GM12878 (cell line): ENCODE measurements around the gene TMPRSS13.

Experiments
- EP300 ChIP-seq, 2 experiments: fragments of 150-350 bp in 1 of 2; IDR thresholded peaks; 2 replicates each; pipeline ENCODE4 v1.6.1; 2011 to 2012; ENCODE audit warnings: low read depth in 2 of 2, low read length in 2 of 2, borderline replicate concordance in 1 of 2, improper control_type of control experiment in 1 of 2, inconsistent platforms in 1 of 2; ENCODE audit not compliant: control insufficient read depth in 1 of 2
- NBN ChIP-seq: fragments of 450-650 bp; IDR thresholded peaks from 2 replicates; pipeline ENCODE4 v1.6.1; 2016
- POLR2AphosphoS5 ChIP-seq: IDR thresholded peaks from 2 replicates; pipeline ENCODE4 v1.6.1; 2011; ENCODE audit warnings: mild to moderate bottlenecking, low read length, inconsistent platforms
- RELA ChIP-seq: fragments of 450-650 bp; IDR thresholded peaks from 2 replicates; pipeline ENCODE4 v1.8.0; 2014; ENCODE audit warnings: borderline replicate concordance; ENCODE audit not compliant: partially characterized antibody
- TF ChIP-seq, protein P1 (sequence below): IDR thresholded peaks from 2 replicates; pipeline ENCODE4 v1.6.1; 2012; ENCODE audit warnings: low read depth, low read length, improper control_type of control experiment
- TF ChIP-seq, protein P2 (sequence below): IDR thresholded peaks from 2 replicates; pipeline ENCODE4 v1.6.1; 2012; ENCODE audit warnings: low read depth, low read length, improper control_type of control experiment
- TF ChIP-seq, protein P3 (sequence below): fragments of 450-650 bp; IDR thresholded peaks from 2 replicates; pipeline ENCODE4 v1.6.1; 2016; ENCODE audit warnings: mild to moderate bottlenecking

DNA sequence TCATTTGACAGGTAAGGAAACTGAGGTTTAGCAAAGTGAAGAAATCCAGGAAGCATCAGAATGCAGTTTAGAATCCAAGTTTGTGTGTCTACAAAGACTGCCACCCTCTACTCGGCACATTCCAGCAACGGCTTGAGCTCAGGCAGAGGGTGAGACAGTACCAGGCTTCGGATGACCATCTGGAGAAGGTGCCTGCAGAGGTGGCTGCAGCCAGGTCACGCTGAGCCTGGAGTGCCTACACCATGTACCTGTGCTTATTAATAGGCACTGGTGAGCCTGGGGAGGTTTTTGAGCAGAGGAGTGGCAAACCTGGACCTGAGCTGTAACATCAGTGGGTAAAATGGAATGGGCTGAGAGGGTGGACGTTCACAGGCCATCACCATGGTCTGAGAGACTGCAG, 57.4 kb downstream of the TMPRSS13 start:
- TF ChIP-seq, protein P1, sequence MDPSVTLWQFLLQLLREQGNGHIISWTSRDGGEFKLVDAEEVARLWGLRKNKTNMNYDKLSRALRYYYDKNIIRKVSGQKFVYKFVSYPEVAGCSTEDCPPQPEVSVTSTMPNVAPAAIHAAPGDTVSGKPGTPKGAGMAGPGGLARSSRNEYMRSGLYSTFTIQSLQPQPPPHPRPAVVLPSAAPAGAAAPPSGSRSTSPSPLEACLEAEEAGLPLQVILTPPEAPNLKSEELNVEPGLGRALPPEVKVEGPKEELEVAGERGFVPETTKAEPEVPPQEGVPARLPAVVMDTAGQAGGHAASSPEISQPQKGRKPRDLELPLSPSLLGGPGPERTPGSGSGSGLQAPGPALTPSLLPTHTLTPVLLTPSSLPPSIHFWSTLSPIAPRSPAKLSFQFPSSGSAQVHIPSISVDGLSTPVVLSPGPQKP, result no peak
- TF ChIP-seq, protein P2, sequence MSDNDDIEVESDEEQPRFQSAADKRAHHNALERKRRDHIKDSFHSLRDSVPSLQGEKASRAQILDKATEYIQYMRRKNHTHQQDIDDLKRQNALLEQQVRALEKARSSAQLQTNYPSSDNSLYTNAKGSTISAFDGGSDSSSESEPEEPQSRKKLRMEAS, result no peak
- no peak for TF ChIP-seq EP300 (IDR thresholded peaks at IDR 0.05; ENCODE audit: borderline replicate concordance in 1 of 2, control insufficient read depth in 1 of 2, low read depth in 2 of 2, low read length in 2 of 2)
- TF ChIP-seq POLR2AphosphoS5, result no peak
- TF ChIP-seq, protein P3, sequence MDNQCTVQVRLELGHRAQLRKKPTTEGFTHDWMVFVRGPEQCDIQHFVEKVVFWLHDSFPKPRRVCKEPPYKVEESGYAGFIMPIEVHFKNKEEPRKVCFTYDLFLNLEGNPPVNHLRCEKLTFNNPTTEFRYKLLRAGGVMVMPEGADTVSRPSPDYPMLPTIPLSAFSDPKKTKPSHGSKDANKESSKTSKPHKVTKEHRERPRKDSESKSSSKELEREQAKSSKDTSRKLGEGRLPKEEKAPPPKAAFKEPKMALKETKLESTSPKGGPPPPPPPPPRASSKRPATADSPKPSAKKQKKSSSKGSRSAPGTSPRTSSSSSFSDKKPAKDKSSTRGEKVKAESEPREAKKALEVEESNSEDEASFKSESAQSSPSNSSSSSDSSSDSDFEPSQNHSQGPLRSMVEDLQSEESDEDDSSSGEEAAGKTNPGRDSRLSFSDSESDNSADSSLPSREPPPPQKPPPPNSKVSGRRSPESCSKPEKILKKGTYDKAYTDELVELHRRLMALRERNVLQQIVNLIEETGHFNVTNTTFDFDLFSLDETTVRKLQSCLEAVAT, result no peak
- no peak for TF ChIP-seq RELA
- TF ChIP-seq NBN, result no peak
